IPS-18a (cell line): ENCODE data around the gene KCNIP4.

Experiments
- H3K27ac ChIP-seq: one replicate; pipeline ENCODE4 v1.5.1; 2013; ENCODE audit warnings: low read length
- H3K27me3 ChIP-seq: one replicate; pipeline ENCODE4 v1.6.1; 2013; ENCODE audit warnings: mild to moderate bottlenecking, low read length; ENCODE audit not compliant: control insufficient read depth, insufficient read depth
- H3K36me3 ChIP-seq: one replicate; pipeline ENCODE4 v1.6.1; 2013; ENCODE audit warnings: low read depth, low read length; ENCODE audit not compliant: control insufficient read depth
- H3K4me1 ChIP-seq: one replicate; pipeline ENCODE4 v1.6.1; 2013; ENCODE audit warnings: low read depth, low read length; ENCODE audit not compliant: control insufficient read depth
- H3K4me3 ChIP-seq: one replicate; pipeline ENCODE4 v1.5.1; 2013; ENCODE audit warnings: low read length
- H3K9ac ChIP-seq: one replicate; pipeline ENCODE4 v1.6.1; 2013; ENCODE audit warnings: mild to moderate bottlenecking, low read length, moderate library complexity
- H3K9me3 ChIP-seq: one replicate; pipeline ENCODE4 v1.6.1; 2013; ENCODE audit warnings: low read depth, low read length; ENCODE audit not compliant: control insufficient read depth

The KCNIP4 gene

DNA sequence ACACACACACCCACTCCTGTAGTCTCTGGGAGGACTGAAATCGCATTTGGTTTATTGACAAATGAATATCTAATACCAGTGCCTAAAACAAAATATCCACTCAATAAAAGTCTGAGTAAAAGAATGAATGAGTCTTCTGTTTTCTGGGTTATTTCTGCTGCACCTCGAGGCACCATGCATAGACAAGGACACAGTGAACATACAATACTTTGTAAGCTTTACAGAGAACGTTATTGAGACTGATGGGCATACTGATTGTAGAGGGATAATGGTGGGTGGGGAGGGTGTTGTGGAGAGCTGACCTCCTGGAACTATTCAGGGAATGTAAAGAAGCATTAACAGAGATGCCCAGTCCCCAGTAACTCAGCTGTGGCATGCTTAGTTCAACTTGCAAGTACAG is 14.1 kb upstream of the KCNIP4 start:
- Histone ChIP-seq H3K9me3 (no peaks in the 10 kb centered on the region), H3K4me1 (peaks cover 5% of the 10 kb centered on the region), H3K36me3 (no peaks in the 10 kb centered on the region), H3K27me3 (no peaks in the 10 kb centered on the region), H3K27ac (no peak overlapping the region), H3K9ac (no peak overlapping the region), H3K4me3 (no peak overlapping the region)

DNA sequence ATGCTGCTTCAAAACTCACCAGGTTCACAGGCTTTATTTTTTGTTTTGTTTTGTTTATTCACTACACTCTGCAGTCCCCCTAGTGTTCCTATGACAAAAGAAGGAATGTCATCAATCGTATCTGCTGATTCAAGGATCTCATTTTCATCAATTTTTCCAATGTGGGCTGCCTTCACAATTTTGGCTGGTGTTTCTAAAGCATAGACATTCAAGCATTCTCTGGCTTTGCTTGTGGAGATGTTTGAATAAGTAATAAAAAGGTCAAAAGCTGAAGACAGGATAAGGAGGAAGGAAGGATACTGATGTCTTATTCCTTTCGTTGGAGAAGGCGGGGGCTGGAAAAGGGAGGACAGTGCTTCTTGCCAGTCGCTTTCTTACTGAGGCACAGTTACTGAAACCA is 12.2 kb upstream of the KCNIP4 start:
- no peaks in the 10 kb centered on the region for H3K36me3 ChIP-seq
- H3K27me3 ChIP-seq = no peaks in the 10 kb centered on the region
- H3K9me3 ChIP-seq = no peaks in the 10 kb centered on the region
- H3K27ac ChIP-seq = no peak overlapping the region
- H3K4me3 ChIP-seq = no peak overlapping the region
- H3K9ac ChIP-seq = no peak overlapping the region
- H3K4me1 ChIP-seq = peaks cover 5% of the 10 kb centered on the region

DNA sequence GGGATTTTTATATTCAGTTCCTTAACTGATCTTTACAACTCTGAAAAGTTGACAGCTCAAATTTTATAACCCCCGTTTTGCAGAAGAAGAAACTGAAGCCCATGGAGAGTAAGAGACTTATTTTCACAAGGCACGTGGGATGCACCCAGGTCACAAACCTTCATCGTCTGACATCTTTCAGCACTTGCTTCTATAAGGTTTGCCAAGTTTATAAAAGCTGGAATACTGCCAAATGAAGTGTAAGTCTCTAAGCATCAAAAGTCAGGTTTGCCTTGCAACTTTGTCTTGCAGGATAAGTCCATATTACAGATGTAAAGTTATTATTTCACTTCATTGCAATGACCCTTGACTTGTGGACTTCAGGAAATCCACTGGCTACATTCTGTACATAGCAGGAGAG is 6.3 kb upstream of the KCNIP4 start:
- H3K9ac ChIP-seq = no peak overlapping the region
- peaks cover 8% of the 10 kb centered on the region for H3K27me3 ChIP-seq

DNA sequence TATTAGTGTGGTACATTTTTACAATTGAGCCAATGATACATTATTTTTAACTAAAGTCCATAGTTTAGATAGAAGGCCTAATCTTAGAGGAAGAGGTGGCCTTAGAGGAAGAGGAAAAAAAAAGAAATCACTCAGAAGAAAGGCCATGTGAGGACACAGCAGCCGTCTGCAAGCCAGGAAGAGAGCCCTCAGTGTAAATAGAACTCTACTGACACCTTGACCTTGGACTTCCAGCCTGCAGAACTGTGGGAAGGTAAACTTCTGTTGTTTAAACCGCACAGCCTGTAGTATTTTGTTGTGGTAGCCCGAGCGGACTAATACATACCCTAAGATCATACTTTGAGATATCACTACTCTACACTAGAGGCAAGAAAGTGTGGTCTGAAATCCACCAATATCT is 5.1 kb upstream of the KCNIP4 start:
- H3K36me3 ChIP-seq = no peaks in the 10 kb centered on the region
- H3K4me1 ChIP-seq = no peaks in the 10 kb centered on the region
- no peak overlapping the region for H3K9ac ChIP-seq
- no peak overlapping the region for H3K4me3 ChIP-seq
- no peaks in the 10 kb centered on the region for H3K9me3 ChIP-seq
- H3K27ac ChIP-seq = no peak overlapping the region
- H3K27me3 ChIP-seq = peaks cover 19% of the 10 kb centered on the region

More for the DNA sequence above, 6.3 kb upstream of the KCNIP4 start:
- Histone ChIP-seq H3K36me3 (no peaks in the 10 kb centered on the region), H3K4me1 (no peaks in the 10 kb centered on the region), H3K9me3 (no peaks in the 10 kb centered on the region), H3K27ac (no peak overlapping the region), H3K4me3 (no peak overlapping the region)

DNA sequence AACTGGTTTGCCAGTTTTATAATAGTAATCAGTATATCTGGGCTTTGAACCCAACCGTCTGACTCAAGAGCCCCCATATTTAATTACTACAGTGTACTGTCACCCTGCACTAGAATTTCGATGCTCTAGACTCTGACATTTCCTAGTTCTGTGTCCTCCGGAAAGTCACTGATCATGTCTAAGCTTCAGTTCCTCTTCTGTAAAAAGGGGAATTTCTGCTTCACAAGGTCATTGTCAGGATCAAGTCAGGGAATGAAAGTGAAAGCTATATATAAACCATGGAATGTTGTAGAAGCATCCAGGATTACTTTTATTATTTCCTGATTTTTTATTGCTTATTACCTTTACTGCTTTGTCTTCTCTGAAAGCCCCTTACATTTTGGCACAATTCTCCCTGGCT is 4.0 kb upstream of the KCNIP4 start:
- H3K27ac ChIP-seq = no peak overlapping the region
- H3K9me3 ChIP-seq = no peaks in the 10 kb centered on the region
- H3K4me3 ChIP-seq = no peak overlapping the region
- no peaks in the 10 kb centered on the region for H3K36me3 ChIP-seq
- no peak overlapping the region for H3K9ac ChIP-seq
- peaks cover 29% of the 10 kb centered on the region for H3K27me3 ChIP-seq
- no peaks in the 10 kb centered on the region for H3K4me1 ChIP-seq

DNA sequence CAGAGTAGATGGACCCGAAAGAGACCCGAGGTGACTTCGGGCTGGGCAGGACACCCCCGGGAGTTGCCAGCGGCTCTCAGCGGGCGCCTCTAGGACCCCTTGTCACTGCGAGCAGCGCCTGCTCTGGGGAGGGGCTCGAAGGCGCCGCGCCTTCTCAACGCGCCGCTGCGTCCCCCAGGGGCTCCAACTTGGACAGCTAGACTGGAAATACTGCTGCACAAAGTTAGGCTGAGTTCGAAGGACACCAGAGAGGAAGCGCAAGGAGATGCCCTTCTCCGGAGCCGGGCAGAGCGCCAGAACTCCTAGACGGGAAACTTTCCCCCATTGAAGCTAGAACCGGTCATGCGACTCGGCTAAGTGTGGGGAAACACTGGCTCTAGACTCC is 493 bp upstream of the KCNIP4 start:
- no peak overlapping the region for H3K27ac ChIP-seq
- no peaks in the 10 kb centered on the region for H3K9me3 ChIP-seq
- H3K36me3 ChIP-seq = no peaks in the 10 kb centered on the region
- H3K4me3 ChIP-seq = peak overlapping the region; percentile 63
- H3K27me3 ChIP-seq = peaks cover 50% of the 10 kb centered on the region
- no peak overlapping the region for H3K9ac ChIP-seq
- no peaks in the 10 kb centered on the region for H3K4me1 ChIP-seq

DNA sequence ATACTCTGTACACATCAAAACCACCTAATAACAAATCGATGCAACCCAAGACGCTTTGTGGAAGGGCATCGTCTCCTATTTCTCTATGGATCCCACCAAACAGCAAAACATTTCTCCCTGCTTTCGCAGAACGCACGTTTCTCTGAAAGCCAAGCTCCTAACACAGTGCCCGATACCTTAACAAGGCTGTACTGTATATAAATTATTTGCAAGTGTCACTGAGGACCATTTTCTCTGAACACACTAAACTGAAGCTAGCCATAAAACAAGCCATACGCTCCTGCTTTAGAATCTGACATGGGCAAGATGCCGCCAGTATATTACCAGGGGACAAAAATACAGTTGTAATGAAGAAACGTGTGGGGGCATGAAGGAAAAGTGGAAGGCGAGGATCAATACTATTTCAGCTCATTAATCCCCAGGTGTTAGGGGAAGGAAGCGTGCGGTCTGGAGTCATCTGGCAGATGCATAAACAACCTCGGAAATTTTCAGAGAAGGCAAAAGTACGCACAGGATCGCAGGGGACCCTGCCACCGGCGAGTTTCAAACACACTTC is 703 bp downstream of the KCNIP4 start:
- H3K4me3 ChIP-seq = peak overlapping the region; percentile 76
- no peaks in the 10 kb centered on the region for H3K4me1 ChIP-seq
- no peak overlapping the region for H3K27ac ChIP-seq
- no peak overlapping the region for H3K9ac ChIP-seq
- peaks cover 50% of the 10 kb centered on the region for H3K27me3 ChIP-seq
- H3K9me3 ChIP-seq = no peaks in the 10 kb centered on the region
- H3K36me3 ChIP-seq = no peaks in the 10 kb centered on the region

DNA sequence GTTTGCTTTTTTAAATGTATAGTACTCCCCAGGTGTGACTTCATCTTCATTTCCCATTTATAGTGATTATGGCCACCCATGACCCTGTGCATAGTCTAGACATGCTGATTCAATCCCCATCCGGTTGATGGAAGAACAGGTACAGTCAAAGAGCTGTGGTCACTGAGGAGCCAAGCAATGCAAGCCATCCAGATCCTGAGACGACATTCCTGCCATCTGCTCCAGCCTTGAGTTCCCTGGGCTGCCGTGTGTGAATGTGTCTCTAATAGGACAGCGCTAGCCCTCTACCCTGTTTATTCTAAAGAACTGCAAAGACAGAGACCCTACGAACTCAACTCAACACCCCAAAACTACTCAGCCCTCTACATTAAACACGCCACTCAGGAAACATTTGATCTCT is 1.7 kb downstream of the KCNIP4 start:
- Histone ChIP-seq H3K27me3 (peaks cover 50% of the 10 kb centered on the region), H3K27ac (no peak overlapping the region), H3K9me3 (no peaks in the 10 kb centered on the region), H3K9ac (no peak overlapping the region), H3K4me3 (no peak overlapping the region), H3K4me1 (no peaks in the 10 kb centered on the region), H3K36me3 (no peaks in the 10 kb centered on the region)

DNA sequence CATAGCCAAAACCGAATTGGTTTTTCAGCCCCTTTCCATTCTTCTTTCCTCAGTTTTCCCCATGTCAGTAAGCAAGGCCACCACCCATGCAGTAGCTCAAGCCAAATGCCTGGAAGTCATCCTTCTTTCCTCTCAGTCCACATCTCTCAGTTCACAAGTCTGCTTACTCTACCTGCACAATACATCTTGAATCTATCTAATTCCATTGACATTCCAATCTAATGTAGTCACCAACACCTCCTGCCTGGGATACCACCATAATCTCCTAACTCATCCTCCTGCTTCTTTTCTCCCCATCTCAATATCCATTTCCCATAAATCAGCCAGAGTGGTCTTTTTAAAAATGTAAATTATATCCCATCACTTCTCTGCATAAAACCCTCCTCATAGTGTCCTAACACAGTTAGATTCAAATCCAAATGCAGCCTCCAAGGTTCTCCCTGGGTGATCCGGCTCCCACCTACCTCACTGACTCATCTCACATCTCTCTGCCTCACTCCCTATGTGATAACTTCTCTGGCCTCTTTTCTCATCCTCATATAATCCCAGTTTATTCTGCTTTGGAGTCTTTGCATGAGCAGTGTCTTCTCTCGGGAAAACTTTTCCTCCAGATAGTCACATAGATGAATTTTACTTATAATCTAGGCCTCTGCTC is 26.9 kb downstream of the KCNIP4 start:
- no peak overlapping the region for H3K4me3 ChIP-seq
- H3K36me3 ChIP-seq = no peaks in the 10 kb centered on the region
- no peak overlapping the region for H3K9ac ChIP-seq

DNA sequence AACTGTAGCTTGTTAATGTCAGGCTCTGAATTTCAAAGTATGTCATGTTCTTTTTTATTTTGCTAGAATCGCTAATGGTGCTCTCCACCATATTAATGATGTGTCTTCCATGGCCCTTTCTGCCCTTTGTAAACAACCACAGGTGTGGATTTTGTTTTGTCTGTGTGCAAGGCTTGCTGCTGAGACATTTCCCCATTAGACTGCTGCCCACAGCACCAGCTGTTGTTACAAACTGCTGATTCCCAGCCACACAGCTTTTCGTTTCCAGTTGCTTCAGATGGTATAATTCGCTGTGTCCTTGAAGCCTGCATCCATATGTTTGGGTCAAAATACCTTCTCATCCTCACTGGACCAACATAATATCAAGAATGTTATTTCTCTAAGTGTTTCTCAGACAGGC is 32.8 kb downstream of the KCNIP4 start:
- Histone ChIP-seq H3K4me1 (no peaks in the 10 kb centered on the region), H3K9ac (no peak overlapping the region), H3K9me3 (no peaks in the 10 kb centered on the region), H3K36me3 (no peaks in the 10 kb centered on the region), H3K4me3 (no peak overlapping the region), H3K27ac (no peak overlapping the region), H3K27me3 (no peaks in the 10 kb centered on the region)

More for the DNA sequence above, 26.9 kb downstream of the KCNIP4 start:
- no peaks in the 10 kb centered on the region for H3K9me3 ChIP-seq
- H3K27ac ChIP-seq = no peak overlapping the region
- H3K4me1 ChIP-seq = no peaks in the 10 kb centered on the region
- no peaks in the 10 kb centered on the region for H3K27me3 ChIP-seq

DNA sequence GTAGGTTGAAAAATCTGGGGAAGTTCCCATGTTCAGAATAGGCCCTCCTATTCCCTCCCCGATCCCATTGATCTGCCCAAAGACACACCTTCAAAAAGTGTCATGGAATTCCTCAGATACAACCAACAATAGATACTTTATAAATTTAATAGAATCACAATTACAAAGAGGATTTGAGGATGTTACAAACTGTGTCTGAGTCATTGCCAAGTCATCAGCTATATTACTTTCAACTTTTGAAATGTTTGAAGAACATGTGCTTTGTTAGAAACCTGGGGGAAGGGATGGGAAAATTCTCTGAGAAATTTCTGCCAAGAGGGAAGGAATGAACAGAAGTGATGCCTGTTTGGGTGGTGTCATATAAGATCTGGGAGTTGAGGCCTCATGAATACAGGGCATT is 46.7 kb downstream of the KCNIP4 start:
- Histone ChIP-seq H3K4me1 (no peaks in the 10 kb centered on the region), H3K9me3 (no peaks in the 10 kb centered on the region), H3K9ac (no peak overlapping the region), H3K27me3 (no peaks in the 10 kb centered on the region), H3K4me3 (no peak overlapping the region), H3K27ac (no peak overlapping the region), H3K36me3 (no peaks in the 10 kb centered on the region)

DNA sequence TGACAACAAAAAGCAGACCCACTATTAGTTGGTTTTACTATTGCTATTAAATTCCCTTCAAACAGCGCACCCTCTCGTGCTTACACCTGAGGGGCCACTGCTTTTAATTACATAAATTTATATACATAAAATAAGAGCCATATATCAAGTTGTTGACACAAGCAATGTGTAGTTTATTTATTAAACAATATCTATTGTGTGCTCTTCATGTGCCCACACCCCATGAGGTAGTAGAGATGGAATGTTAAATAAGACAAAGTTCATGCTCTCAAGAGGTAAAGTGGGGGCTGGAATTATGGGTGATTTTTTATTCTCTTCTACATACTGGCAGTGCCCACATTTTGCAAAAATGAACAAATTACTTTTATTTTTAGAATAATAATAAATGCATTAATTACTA is 47.3 kb downstream of the KCNIP4 start:
- Histone ChIP-seq H3K36me3 (no peaks in the 10 kb centered on the region), H3K4me1 (no peaks in the 10 kb centered on the region), H3K9ac (no peak overlapping the region), H3K4me3 (no peak overlapping the region), H3K27me3 (no peaks in the 10 kb centered on the region), H3K9me3 (no peaks in the 10 kb centered on the region), H3K27ac (no peak overlapping the region)
